ENCODE results near the gene CD8B.
A peak's percentile ranks its signal among the peaks of the same experiment; 100 is the strongest.
"Not testable (repeated sequence)": the region's sequence is repeated elsewhere in the genome, so short reads cannot be mapped to it uniquely, and the experiment has no call there.

Gene CD8B
- total RNA-seq, result 0 to 0.09 (median 0) reads per million in 18 experiments

GRCh38 chr2:86861628-86862379 is at the start of gene CD8B:
TSS of gene CD8B (minus strand) at chr2:86861886. CDS start at chr2:86861865, 21 bp downstream.
- not testable (repeated sequence) for DNase-seq

- DNase-seq, result not testable (repeated sequence)
Measured at GRCh38 chr2:86905868-86906267, 44.2 kb upstream of the CD8B start.

- peak in 1 of 2 donors; percentile 0 for DNase-seq
Measured at GRCh38 chr2:86900687-86901086, 39.0 kb upstream of the CD8B start.

- not testable (repeated sequence) for DNase-seq
Measured at GRCh38 chr2:86886026-86886425, 24.3 kb upstream of the CD8B start.

- DNase-seq, result not testable (repeated sequence)
Measured at GRCh38 chr2:86882865-86883264, 21.2 kb upstream of the CD8B start.

- not testable (repeated sequence) for DNase-seq
Measured at GRCh38 chr2:86882118-86882665, 20.5 kb upstream of the CD8B start.

- DNase-seq, result not testable (repeated sequence)
Measured at GRCh38 chr2:86878986-86879385, 17.3 kb upstream of the CD8B start.

GRCh38 chr2:86870941-86871340 is 9.3 kb upstream of the CD8B start:
- DNase-seq, result not testable (repeated sequence)

GRCh38 chr2:86868895-86869468 is 7.3 kb upstream of the CD8B start:
- not testable (repeated sequence) for DNase-seq

- DNase-seq, result not testable (repeated sequence)
Measured at GRCh38 chr2:86862380-86862703, 656 bp upstream of the CD8B start.

- not testable (repeated sequence) for DNase-seq
Measured at GRCh38 chr2:86861175-86861574, 511 bp downstream of the CD8B start.

GRCh38 chr2:86860573-86860972 is 1.1 kb downstream of the CD8B start:
- not testable (repeated sequence) for DNase-seq

GRCh38 chr2:86857688-86858087 is 4.0 kb downstream of the CD8B start:
- DNase-seq, result not testable (repeated sequence)

- DNase-seq, result not testable (repeated sequence)
Measured at GRCh38 chr2:86856498-86856897, 5.2 kb downstream of the CD8B start.

GRCh38 chr2:86855981-86856380 is 5.7 kb downstream of the CD8B start:
- not testable (repeated sequence) for DNase-seq

- DNase-seq, result not testable (repeated sequence)
Measured at GRCh38 chr2:86851581-86851980, 10.1 kb downstream of the CD8B start.

- DNase-seq, result not testable (repeated sequence)
Measured at GRCh38 chr2:86842607-86843234, 19.0 kb downstream of the CD8B start.

GRCh38 chr2:86841330-86841729 is 20.4 kb downstream of the CD8B start:
- not testable (repeated sequence) for DNase-seq

GRCh38 chr2:86839871-86840548 is 21.7 kb downstream of the CD8B start:
- not testable (repeated sequence) for DNase-seq

GRCh38 chr2:86839455-86839854 is 22.2 kb downstream of the CD8B start:
- DNase-seq, result not testable (repeated sequence)

GRCh38 chr2:86837714-86838113 is 24.0 kb downstream of the CD8B start:
- DNase-seq, result not testable (repeated sequence)

GRCh38 chr2:86836915-86837695 is 24.6 kb downstream of the CD8B start:
- peak; percentile 88 to 89 for DNase-seq
